KMS-11 (cell line): Measurements from ENCODE around the gene PADI1.

Source experiments
- H2AFZ ChIP-seq: fragments of 200-600 bp; sonication (generic); 2 replicates; pipeline ENCODE4 v1.6.1; 2016; ENCODE audit warnings: antibody characterized with exemption, mixed run types, low read depth
- H3K27ac ChIP-seq: fragments of 200-600 bp; sonication (generic); 2 replicates; pipeline ENCODE4 v1.6.1; 2016; ENCODE audit warnings: mild to moderate bottlenecking, mixed run types
- H3K27me3 ChIP-seq: fragments of 200-600 bp; sonication (generic); 2 replicates; pipeline ENCODE4 v1.6.1; 2017; ENCODE audit warnings: mild to moderate bottlenecking, low read depth, mixed run types, moderate library complexity; ENCODE audit not compliant: insufficient read depth
- H3K36me3 ChIP-seq: fragments of 200-600 bp; sonication (generic); 2 replicates; pipeline ENCODE4 v1.6.1; 2017; ENCODE audit warnings: mild to moderate bottlenecking, mixed run types; ENCODE audit not compliant: insufficient read depth
- H3K4me1 ChIP-seq: fragments of 200-600 bp; sonication (generic); 2 replicates; pipeline ENCODE4 v1.6.1; 2016; ENCODE audit warnings: mild to moderate bottlenecking, low read depth, mixed run types; ENCODE audit not compliant: poor library complexity, severe bottlenecking
- H3K4me2 ChIP-seq: fragments of 200-600 bp; sonication (generic); 2 replicates; pipeline ENCODE4 v1.7.0; 2016; ENCODE audit warnings: mild to moderate bottlenecking, mixed run types
- H3K4me3 ChIP-seq: fragments of 200-600 bp; sonication (generic); IDR thresholded peaks from 2 replicates; pipeline ENCODE4 v1.6.1; 2017; ENCODE audit warnings: low read depth, low read length, mixed read lengths; ENCODE audit not compliant: insufficient read depth
- H3K79me2 ChIP-seq: fragments of 200-600 bp; sonication (generic); 2 replicates; pipeline ENCODE4 v1.6.1; 2016; ENCODE audit warnings: low read depth, mixed run types; ENCODE audit not compliant: insufficient read depth
- H3K9ac ChIP-seq: fragments of 200-600 bp; sonication (generic); 2 replicates; pipeline ENCODE4 v1.6.1; 2016; ENCODE audit warnings: mild to moderate bottlenecking, mixed run types
- H4K20me1 ChIP-seq: fragments of 200-600 bp; sonication (generic); 2 replicates; pipeline ENCODE4 v1.6.1; 2016; ENCODE audit warnings: mild to moderate bottlenecking, mixed run types; ENCODE audit not compliant: insufficient read depth
- TF ChIP-seq, protein P1 (sequence below): fragments of 200-600 bp; sonication (generic); conservative IDR thresholded peaks from 2 replicates; pipeline ENCODE4 v1.6.1; 2017; ENCODE audit warnings: low read depth, mild to moderate bottlenecking, antibody characterized with exemption, low read length, moderate library complexity, mixed read lengths

PADI1 gene

GRCh38 chr1:17265162-17265561 is 60.2 kb downstream of the PADI1 start:
- H3K79me2 ChIP-seq = no peaks in the 10 kb centered on the region
- TF ChIP-seq, protein P1, sequence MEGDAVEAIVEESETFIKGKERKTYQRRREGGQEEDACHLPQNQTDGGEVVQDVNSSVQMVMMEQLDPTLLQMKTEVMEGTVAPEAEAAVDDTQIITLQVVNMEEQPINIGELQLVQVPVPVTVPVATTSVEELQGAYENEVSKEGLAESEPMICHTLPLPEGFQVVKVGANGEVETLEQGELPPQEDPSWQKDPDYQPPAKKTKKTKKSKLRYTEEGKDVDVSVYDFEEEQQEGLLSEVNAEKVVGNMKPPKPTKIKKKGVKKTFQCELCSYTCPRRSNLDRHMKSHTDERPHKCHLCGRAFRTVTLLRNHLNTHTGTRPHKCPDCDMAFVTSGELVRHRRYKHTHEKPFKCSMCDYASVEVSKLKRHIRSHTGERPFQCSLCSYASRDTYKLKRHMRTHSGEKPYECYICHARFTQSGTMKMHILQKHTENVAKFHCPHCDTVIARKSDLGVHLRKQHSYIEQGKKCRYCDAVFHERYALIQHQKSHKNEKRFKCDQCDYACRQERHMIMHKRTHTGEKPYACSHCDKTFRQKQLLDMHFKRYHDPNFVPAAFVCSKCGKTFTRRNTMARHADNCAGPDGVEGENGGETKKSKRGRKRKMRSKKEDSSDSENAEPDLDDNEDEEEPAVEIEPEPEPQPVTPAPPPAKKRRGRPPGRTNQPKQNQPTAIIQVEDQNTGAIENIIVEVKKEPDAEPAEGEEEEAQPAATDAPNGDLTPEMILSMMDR = no peak
- H3K4me2 ChIP-seq = no peak overlapping the region
- peaks cover 27% of the 10 kb centered on the region; the same call in 1 of the 2 replicates for H3K27me3 ChIP-seq
- H3K9ac ChIP-seq = no peak overlapping the region
- H3K4me3 ChIP-seq = no peak overlapping the region
- no peak overlapping the region for H2AFZ ChIP-seq
- H3K27ac ChIP-seq = no peak overlapping the region
- H3K4me1 ChIP-seq = no peaks in the 10 kb centered on the region
- no peaks in the 10 kb centered on the region for H3K36me3 ChIP-seq
- no peaks in the 10 kb centered on the region for H4K20me1 ChIP-seq

DNA sequence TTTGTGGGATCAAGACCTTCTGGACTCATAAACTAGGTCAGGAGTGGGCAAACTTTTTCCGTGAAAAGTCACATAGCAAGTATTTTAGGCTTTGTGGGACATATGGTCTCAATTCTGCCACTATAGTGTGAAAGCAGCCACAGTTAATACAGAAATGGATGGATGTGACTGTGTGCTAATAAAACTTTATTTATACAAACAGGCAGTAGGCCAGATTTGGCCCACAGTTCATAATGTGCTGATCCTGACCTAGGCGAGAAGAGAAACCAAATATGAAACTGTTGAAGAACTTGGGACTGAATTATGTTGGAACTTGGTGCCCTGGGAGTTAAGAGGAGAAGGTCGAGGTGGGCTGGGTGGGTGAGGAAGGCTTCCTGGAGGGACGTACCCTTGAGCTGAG is 61.0 kb downstream of the PADI1 start:
- Histone ChIP-seq H2AFZ (no peak overlapping the region), H3K27me3 (peaks cover 24% of the 10 kb centered on the region; the same call in 1 of the 2 replicates), H3K4me2 (no peak overlapping the region), H3K27ac (no peak overlapping the region), H3K36me3 (no peaks in the 10 kb centered on the region), H3K9ac (no peak overlapping the region), H3K4me1 (no peaks in the 10 kb centered on the region), H4K20me1 (no peaks in the 10 kb centered on the region), H3K79me2 (no peaks in the 10 kb centered on the region), H3K4me3 (no peak overlapping the region)
- TF ChIP-seq, protein P1 = no peak

GRCh38 chr1:17270891-17271765 is 66.2 kb downstream of the PADI1 start:
- TF ChIP-seq, protein P1 = no peak
- Histone ChIP-seq H3K79me2 (no peaks in the 10 kb centered on the region), H3K4me1 (no peaks in the 10 kb centered on the region), H3K27ac (no peak overlapping the region), H3K36me3 (no peaks in the 10 kb centered on the region), H4K20me1 (no peaks in the 10 kb centered on the region), H3K27me3 (peaks cover 19% of the 10 kb centered on the region), H2AFZ (no peak overlapping the region), H3K4me2 (no peak overlapping the region), H3K9ac (no peak overlapping the region), H3K4me3 (no peak overlapping the region)

DNA sequence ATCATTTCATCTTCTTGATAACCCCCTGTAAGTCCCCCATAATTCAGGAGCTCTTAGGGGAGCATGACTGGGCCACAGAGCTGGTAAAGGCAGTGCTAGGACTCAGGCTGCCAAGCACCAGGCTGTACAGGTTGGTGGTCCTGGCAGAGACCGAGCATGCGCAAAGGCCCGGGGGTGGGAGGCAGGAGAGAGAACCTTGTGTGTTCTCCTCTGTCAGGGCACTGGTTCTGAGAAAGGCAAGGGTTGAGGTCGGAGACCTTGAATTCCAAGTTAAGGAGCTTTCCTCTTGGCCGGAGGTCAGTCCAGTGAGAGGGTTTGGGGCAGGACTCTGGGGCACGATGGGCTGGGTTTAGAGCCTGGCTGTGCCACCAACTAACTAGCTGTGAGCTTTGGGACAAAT is 67.1 kb downstream of the PADI1 start:
- TF ChIP-seq, protein P1 = no peak
- H3K4me1 ChIP-seq = no peaks in the 10 kb centered on the region
- no peak overlapping the region for H3K4me2 ChIP-seq
- H3K79me2 ChIP-seq = no peaks in the 10 kb centered on the region
- no peaks in the 10 kb centered on the region for H3K36me3 ChIP-seq
- H4K20me1 ChIP-seq = no peaks in the 10 kb centered on the region
- H2AFZ ChIP-seq = no peak overlapping the region
- H3K27ac ChIP-seq = no peak overlapping the region
- H3K9ac ChIP-seq = no peak overlapping the region
- no peak overlapping the region for H3K4me3 ChIP-seq
- H3K27me3 ChIP-seq = peaks cover 23% of the 10 kb centered on the region
